KOPT-K1 (cell line): ENCODE measurements around the gene TRPV6.

ENCODE experiments used
- H3K27ac ChIP-seq: fragments of 200-600 bp; sonication (generic); 2 replicates; pipeline ENCODE4 v1.5.1; 2016; ENCODE audit warnings: antibody characterized with exemption, mild to moderate bottlenecking, low read depth, low read length; ENCODE audit not compliant: poor library complexity, severe bottlenecking
- H3K36me3 ChIP-seq: fragments of 200-600 bp; sonication (generic); 2 replicates; pipeline ENCODE4 v1.5.1; 2017; ENCODE audit warnings: antibody characterized with exemption, mild to moderate bottlenecking, low read length, moderate library complexity; ENCODE audit not compliant: insufficient read depth
- H3K9me3 ChIP-seq: fragments of 200-600 bp; sonication (generic); 2 replicates; pipeline ENCODE4 v1.5.1; 2017; ENCODE audit warnings: antibody characterized with exemption, low read length, mild to moderate bottlenecking; ENCODE audit not compliant: insufficient read depth, poor library complexity, severe bottlenecking

The TRPV6 gene

GRCh38 chr7:142881586-142882337 is 3.8 kb downstream of the TRPV6 start:
- no peaks in the 10 kb centered on the region for H3K36me3 ChIP-seq
- no peak overlapping the region for H3K27ac ChIP-seq
- no peaks in the 10 kb centered on the region for H3K9me3 ChIP-seq

- Histone ChIP-seq H3K36me3 (no peaks in the 10 kb centered on the region), H3K27ac (no peak overlapping the region), H3K9me3 (no peaks in the 10 kb centered on the region)
Observed at GRCh38 chr7:142880876-142881505, 4.6 kb downstream of the TRPV6 start.

GRCh38 chr7:142879060-142879459 is 6.5 kb downstream of the TRPV6 start:
- H3K27ac ChIP-seq: no peak overlapping the region
- H3K9me3 ChIP-seq: no peaks in the 10 kb centered on the region
- peaks cover 6% of the 10 kb centered on the region; the same call in 1 of the 2 replicates for H3K36me3 ChIP-seq

- Histone ChIP-seq H3K36me3 (peaks cover 12% of the 10 kb centered on the region; the same call in 1 of the 2 replicates), H3K9me3 (no peaks in the 10 kb centered on the region), H3K27ac (no peak overlapping the region)
Observed at GRCh38 chr7:142878315-142878714, 7.2 kb downstream of the TRPV6 start.

GRCh38 chr7:142876991-142877910 is 8.3 kb downstream of the TRPV6 start:
- H3K27ac ChIP-seq: no peak overlapping the region
- H3K9me3 ChIP-seq: no peaks in the 10 kb centered on the region
- H3K36me3 ChIP-seq: peaks cover 22% of the 10 kb centered on the region

- H3K36me3 ChIP-seq: peaks cover 31% of the 10 kb centered on the region
- H3K9me3 ChIP-seq: no peaks in the 10 kb centered on the region
- no peak overlapping the region for H3K27ac ChIP-seq
Observed at GRCh38 chr7:142876236-142876960, 9.1 kb downstream of the TRPV6 start.

GRCh38 chr7:142875456-142875855 is 10.1 kb downstream of the TRPV6 start:
- H3K27ac ChIP-seq: no peak overlapping the region
- no peaks in the 10 kb centered on the region for H3K9me3 ChIP-seq
- H3K36me3 ChIP-seq: peaks cover 40% of the 10 kb centered on the region

- no peak overlapping the region for H3K27ac ChIP-seq
- H3K36me3 ChIP-seq: peaks cover 46% of the 10 kb centered on the region
- no peaks in the 10 kb centered on the region for H3K9me3 ChIP-seq
Observed at GRCh38 chr7:142874837-142875236, 10.7 kb downstream of the TRPV6 start.

GRCh38 chr7:142874409-142874808 is 11.1 kb downstream of the TRPV6 start:
- no peaks in the 10 kb centered on the region for H3K9me3 ChIP-seq
- H3K36me3 ChIP-seq: peaks cover 51% of the 10 kb centered on the region
- H3K27ac ChIP-seq: no peak overlapping the region

- no peak overlapping the region for H3K27ac ChIP-seq
- H3K9me3 ChIP-seq: no peaks in the 10 kb centered on the region
- peaks cover 56% of the 10 kb centered on the region for H3K36me3 ChIP-seq
Observed at GRCh38 chr7:142873871-142874270, 11.7 kb downstream of the TRPV6 start.

- no peaks in the 10 kb centered on the region for H3K9me3 ChIP-seq
- H3K27ac ChIP-seq: no peak overlapping the region
- peaks cover 61% of the 10 kb centered on the region for H3K36me3 ChIP-seq
Observed at GRCh38 chr7:142873281-142873784, 12.2 kb downstream of the TRPV6 start.

GRCh38 chr7:142872106-142872675 is 13.4 kb downstream of the TRPV6 start:
- peaks cover 73% of the 10 kb centered on the region for H3K36me3 ChIP-seq
- H3K27ac ChIP-seq: no peak overlapping the region

GRCh38 chr7:142871260-142872105 is 14.1 kb downstream of the TRPV6 start:
- Histone ChIP-seq H3K27ac (no peak overlapping the region), H3K9me3 (no peaks in the 10 kb centered on the region), H3K36me3 (peaks cover 80% of the 10 kb centered on the region)

More at GRCh38 chr7:142872106-142872675, 13.4 kb downstream of the TRPV6 start:
- no peaks in the 10 kb centered on the region for H3K9me3 ChIP-seq
